Suprapubic skin (tissue), 4 donors: ENCODE data around the gene MGAT4B.

Experiments
- EP300 ChIP-seq: sonication (generic); formaldehyde crosslinking; IDR thresholded peaks from one replicate; pipeline ENCODE4 v1.6.1; 2017; ENCODE audit warnings: antibody characterized with exemption
- POLR2A ChIP-seq, 2 donors: fragments of 450-650 bp; IDR thresholded peaks; one replicate each; pipeline ENCODE4 v1.6.1; 2017; ENCODE audit warnings: antibody characterized with exemption in 2 of 2, mild to moderate bottlenecking in 2 of 2, moderate library complexity in 2 of 2
- POLR2AphosphoS5 ChIP-seq, 3 donors: sonication (generic); formaldehyde crosslinking; IDR thresholded peaks; one replicate each; pipeline ENCODE4 v1.6.1; 2017; ENCODE audit warnings: antibody characterized with exemption in 3 of 3
- TF ChIP-seq, protein P1 (sequence below), 2 donors: fragments of 200-600 bp in 1 of 2; fragments of 450-650 bp in 1 of 2; sonication (generic) in 1 of 2; IDR thresholded peaks; one replicate each; pipeline ENCODE4 v1.5.1; 2016 to 2019; ENCODE audit warnings: antibody characterized with exemption in 2 of 2, mild to moderate bottlenecking in 1 of 2, moderate library complexity in 1 of 2

DNA sequence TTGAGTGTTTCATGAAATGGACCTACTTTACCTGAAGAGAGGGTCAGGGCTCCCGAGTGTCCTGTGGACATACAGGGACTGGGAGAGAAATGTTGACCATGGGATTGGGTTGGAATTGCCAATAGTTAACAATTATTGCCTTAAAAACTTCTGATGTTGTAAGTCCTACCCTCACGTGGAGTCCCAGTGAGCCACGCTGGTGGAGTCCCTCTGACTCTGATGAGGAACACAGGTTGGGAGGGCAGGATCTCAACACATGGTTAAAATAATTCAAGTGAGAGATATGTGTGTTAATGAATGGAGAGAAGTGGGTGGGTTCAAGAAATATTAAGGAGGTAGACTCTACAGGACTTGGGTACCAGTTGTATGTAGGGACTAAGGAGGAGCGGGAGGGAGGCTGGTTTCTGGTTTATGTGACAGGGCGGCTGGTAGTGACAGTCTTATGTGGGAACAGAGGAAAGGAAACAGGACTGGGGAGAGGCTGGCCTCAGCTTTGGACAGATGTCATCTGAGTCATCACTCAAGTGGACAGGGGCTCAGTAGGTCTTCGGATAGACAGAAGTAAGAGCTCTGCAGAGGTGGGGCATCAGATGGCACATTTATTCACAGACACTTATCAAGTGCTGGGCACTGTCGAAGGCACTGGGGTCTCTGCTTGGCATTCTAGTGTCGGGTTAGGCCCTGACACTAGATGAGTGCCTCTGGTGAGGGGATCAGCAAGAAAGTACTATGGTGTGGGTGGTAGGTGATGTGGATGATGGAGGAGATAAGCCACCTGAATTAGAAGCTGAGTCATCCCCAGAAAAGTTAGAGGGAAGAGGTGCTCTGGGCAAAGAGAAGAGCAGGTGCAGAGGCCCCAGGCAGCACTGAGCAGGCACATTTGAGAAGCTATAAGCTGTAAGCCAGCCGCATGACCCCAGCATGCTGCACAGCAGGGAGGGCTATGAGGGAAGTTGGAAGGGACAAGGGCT, 46.8 kb downstream of the MGAT4B start:
- TF ChIP-seq, protein P1, sequence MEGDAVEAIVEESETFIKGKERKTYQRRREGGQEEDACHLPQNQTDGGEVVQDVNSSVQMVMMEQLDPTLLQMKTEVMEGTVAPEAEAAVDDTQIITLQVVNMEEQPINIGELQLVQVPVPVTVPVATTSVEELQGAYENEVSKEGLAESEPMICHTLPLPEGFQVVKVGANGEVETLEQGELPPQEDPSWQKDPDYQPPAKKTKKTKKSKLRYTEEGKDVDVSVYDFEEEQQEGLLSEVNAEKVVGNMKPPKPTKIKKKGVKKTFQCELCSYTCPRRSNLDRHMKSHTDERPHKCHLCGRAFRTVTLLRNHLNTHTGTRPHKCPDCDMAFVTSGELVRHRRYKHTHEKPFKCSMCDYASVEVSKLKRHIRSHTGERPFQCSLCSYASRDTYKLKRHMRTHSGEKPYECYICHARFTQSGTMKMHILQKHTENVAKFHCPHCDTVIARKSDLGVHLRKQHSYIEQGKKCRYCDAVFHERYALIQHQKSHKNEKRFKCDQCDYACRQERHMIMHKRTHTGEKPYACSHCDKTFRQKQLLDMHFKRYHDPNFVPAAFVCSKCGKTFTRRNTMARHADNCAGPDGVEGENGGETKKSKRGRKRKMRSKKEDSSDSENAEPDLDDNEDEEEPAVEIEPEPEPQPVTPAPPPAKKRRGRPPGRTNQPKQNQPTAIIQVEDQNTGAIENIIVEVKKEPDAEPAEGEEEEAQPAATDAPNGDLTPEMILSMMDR (IDR thresholded peaks at IDR 0.05) = no peak
- TF ChIP-seq POLR2AphosphoS5 (IDR thresholded peaks at IDR 0.05) (no peak), EP300 (no peak), POLR2A (IDR thresholded peaks at IDR 0.05) (no peak)
